ENCODE measurements around the gene PPP1R12C. TPM values are rescaled to one million over a fixed set of nuclear protein-coding genes. Genes with fewer than 3 reads are reported as not detected.
A peak's percentile ranks its signal among the peaks of the same experiment; 100 is the strongest.

Gene PPP1R12C
- total RNA-seq, 1 donor from 2014 or later = 219 TPM

GRCh38 chr19:55087542-55087901, 29.9 kb downstream of the PPP1R12C start:
- peaks cover 20 to 22% of the 10 kb centered on the region in 2 donors for H3K36me3 ChIP-seq
- H3K4me1 ChIP-seq = peaks cover 0 to 20% of the 10 kb centered on the region in 2 donors
- peak overlapping the region; percentile 56 to 62 for H3K4me3 ChIP-seq
- DNase-seq (ENCODE audit: low spot score in 2 of 2) = no peak
- TF ChIP-seq CTCF (IDR thresholded peaks at IDR 0.05) = no peak
- peaks cover 23% of the 10 kb centered on the region for H3K27me3 ChIP-seq
- no peak overlapping the region for H3K27ac ChIP-seq
- no peaks in the 10 kb centered on the region for H3K9me3 ChIP-seq
- intact Hi-C loops (cut with DNase I) = no loop called here

- H3K4me3 ChIP-seq = peak overlapping the region; percentile 56 to 62
- intact Hi-C loops (cut with DNase I) = no loop called here
- H3K27me3 ChIP-seq = peaks cover 29% of the 10 kb centered on the region
- no peak for TF ChIP-seq CTCF (IDR thresholded peaks at IDR 0.05)
- peak; percentile 67 to 93 for DNase-seq (ENCODE audit: low spot score in 2 of 2)
- no peak overlapping the region for H3K27ac ChIP-seq
- no peaks in the 10 kb centered on the region for H3K9me3 ChIP-seq
- H3K36me3 ChIP-seq = peaks cover 15 to 17% of the 10 kb centered on the region in 2 donors
- peaks cover 0 to 24% of the 10 kb centered on the region in 2 donors for H3K4me1 ChIP-seq
Measured at GRCh38 chr19:55086730-55087541, 30.5 kb downstream of the PPP1R12C start.

- H3K9me3 ChIP-seq = no peaks in the 10 kb centered on the region
- peaks cover 37% of the 10 kb centered on the region for H3K27me3 ChIP-seq
- TF ChIP-seq CTCF (IDR thresholded peaks at IDR 0.05) = no peak
- no peak overlapping the region for H3K27ac ChIP-seq
- DNase-seq (ENCODE audit: low spot score in 2 of 2) = no peak
- H3K36me3 ChIP-seq = peaks cover 6 to 8% of the 10 kb centered on the region in 2 donors
- H3K4me3 ChIP-seq = peak overlapping the region; percentile 56 to 62
- intact Hi-C loops (cut with DNase I) = no loop called here
- H3K4me1 ChIP-seq = peaks cover 4 to 28% of the 10 kb centered on the region in 2 donors
Measured at GRCh38 chr19:55085923-55086715, 31.3 kb downstream of the PPP1R12C start.

- Histone ChIP-seq H3K9me3 (no peaks in the 10 kb centered on the region), H3K4me3 (no peak overlapping the region), H3K27me3 (peaks cover 40% of the 10 kb centered on the region), H3K36me3 (no peaks in the 10 kb centered on the region), H3K27ac (no peak overlapping the region), H3K4me1 (peaks cover 6 to 31% of the 10 kb centered on the region in 2 donors)
- DNase-seq (ENCODE audit: low spot score in 2 of 2) = no peak
- intact Hi-C loops (cut with DNase I) = no loop called here
- TF ChIP-seq CTCF (IDR thresholded peaks at IDR 0.05) = no peak
Measured at GRCh38 chr19:55084416-55084815, 33.0 kb downstream of the PPP1R12C start.

- no peak for DNase-seq (ENCODE audit: low spot score in 2 of 2)
- TF ChIP-seq CTCF (IDR thresholded peaks at IDR 0.05) = no peak
- H3K36me3 ChIP-seq = no peaks in the 10 kb centered on the region
- H3K9me3 ChIP-seq = no peaks in the 10 kb centered on the region
- peaks cover 6 to 28% of the 10 kb centered on the region in 2 donors for H3K4me1 ChIP-seq
- no peak overlapping the region for H3K27ac ChIP-seq
- no peak overlapping the region for H3K4me3 ChIP-seq
- intact Hi-C loops (cut with DNase I) = no loop called here
- H3K27me3 ChIP-seq = peaks cover 40% of the 10 kb centered on the region
Measured at GRCh38 chr19:55083004-55083850, 34.2 kb downstream of the PPP1R12C start.

All from ascending aorta (tissue), 2 donors.